Ishikawa (cell line): ENCODE results near the gene NRCAM.

ENCODE experiments used
- CEBPB ChIP-seq: IDR thresholded peaks from 2 replicates; pipeline ENCODE4 v1.6.1; 2012
- CREB1 ChIP-seq: IDR thresholded peaks from 2 replicates; pipeline ENCODE4 v1.6.1; 2012; ENCODE audit warnings: low read depth
- EGR1 ChIP-seq: IDR thresholded peaks from 2 replicates; pipeline ENCODE4 v1.6.1; 2012
- EP300 ChIP-seq: IDR thresholded peaks from 2 replicates; pipeline ENCODE4 v1.6.1; 2012; ENCODE audit warnings: borderline replicate concordance
- FOXM1 ChIP-seq: IDR thresholded peaks from 2 replicates; pipeline ENCODE4 v1.6.1; 2012; ENCODE audit warnings: low read depth, borderline replicate concordance
- NFIC ChIP-seq: IDR thresholded peaks from 2 replicates; pipeline ENCODE4 v1.6.1; 2012
- RAD21 ChIP-seq: IDR thresholded peaks from 2 replicates; pipeline ENCODE4 v1.6.1; 2012; ENCODE audit warnings: low read depth
- REST ChIP-seq: IDR thresholded peaks from 2 replicates; pipeline ENCODE4 v1.6.1; 2012; ENCODE audit warnings: low read depth, mild to moderate bottlenecking
- TAF1 ChIP-seq: IDR thresholded peaks from 2 replicates; pipeline ENCODE4 v1.6.1; 2012; ENCODE audit warnings: low read depth, mild to moderate bottlenecking
- TCF12 ChIP-seq: IDR thresholded peaks from 2 replicates; pipeline ENCODE4 v1.6.1; 2012; ENCODE audit warnings: low read depth
- TEAD4 ChIP-seq: IDR thresholded peaks from 2 replicates; pipeline ENCODE4 v1.6.1; 2012
- USF1 ChIP-seq: IDR thresholded peaks from 2 replicates; pipeline ENCODE4 v1.6.1; 2012
- YY1 ChIP-seq: IDR thresholded peaks from 2 replicates; pipeline ENCODE4 v1.6.1; 2012; ENCODE audit warnings: low read depth
- ZBTB7A ChIP-seq: IDR thresholded peaks from 2 replicates; pipeline ENCODE4 v1.6.1; 2012; ENCODE audit warnings: low read depth
- TF ChIP-seq, protein P1 (sequence below): IDR thresholded peaks from 2 replicates; pipeline ENCODE4 v1.6.1; 2012

The NRCAM gene

GRCh38 chr7:108291152-108291508 is 165.1 kb downstream of the NRCAM start:
- no peak for TF ChIP-seq NFIC
- TF ChIP-seq USF1: no peak
- no peak for TF ChIP-seq YY1
- TF ChIP-seq CEBPB: no peak
- TF ChIP-seq CREB1: no peak
- no peak for TF ChIP-seq RAD21
- TF ChIP-seq, protein P1, sequence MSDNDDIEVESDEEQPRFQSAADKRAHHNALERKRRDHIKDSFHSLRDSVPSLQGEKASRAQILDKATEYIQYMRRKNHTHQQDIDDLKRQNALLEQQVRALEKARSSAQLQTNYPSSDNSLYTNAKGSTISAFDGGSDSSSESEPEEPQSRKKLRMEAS: no peak
- TF ChIP-seq ZBTB7A: no peak
- no peak for TF ChIP-seq FOXM1
- TF ChIP-seq EP300: no peak
- no peak for TF ChIP-seq EGR1
- TF ChIP-seq TCF12: no peak
- TF ChIP-seq TEAD4: no peak
- TF ChIP-seq TAF1: no peak
- TF ChIP-seq REST: no peak

DNA sequence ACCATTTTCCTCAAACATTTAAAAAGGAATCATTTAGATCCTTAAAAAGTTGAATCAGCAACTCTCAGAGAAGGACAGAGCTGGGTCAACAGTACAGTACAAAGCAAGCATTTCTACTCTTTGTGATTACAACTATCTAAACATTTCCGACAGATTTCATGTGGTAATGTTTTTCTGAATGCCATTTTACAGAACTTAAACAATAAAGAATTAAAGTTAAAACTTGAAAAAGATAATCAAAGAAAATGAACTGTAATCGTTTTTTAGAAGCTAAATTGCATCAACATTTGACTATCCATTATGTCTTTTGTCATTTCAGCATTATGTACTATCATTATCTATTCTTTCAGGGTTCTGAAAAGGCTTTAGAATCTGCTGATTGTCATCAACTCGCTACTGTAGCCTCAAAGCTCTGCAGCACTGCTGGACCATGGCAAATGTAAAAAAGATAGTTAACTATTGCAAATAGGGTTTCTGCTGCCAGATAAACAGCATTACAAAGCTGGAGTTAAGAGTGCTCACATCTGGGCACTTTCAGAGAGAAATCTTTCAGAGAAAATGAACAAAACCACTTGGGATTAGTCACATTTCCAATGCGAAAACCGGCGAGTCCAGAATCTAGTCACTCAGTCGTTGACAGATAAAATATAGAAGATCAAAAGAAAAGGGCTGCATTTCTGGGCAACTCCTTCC is 165.6 kb downstream of the NRCAM start:
- TF ChIP-seq USF1: no peak
- no peak for TF ChIP-seq CREB1
- TF ChIP-seq EP300: no peak
- TF ChIP-seq CEBPB: no peak
- TF ChIP-seq EGR1: no peak

- no peak for TF ChIP-seq NFIC
- TF ChIP-seq CREB1: no peak
- TF ChIP-seq FOXM1: no peak
- no peak for TF ChIP-seq TAF1
- no peak for TF ChIP-seq TEAD4
- TF ChIP-seq EP300: no peak
- TF ChIP-seq EGR1: no peak
- no peak for TF ChIP-seq RAD21
- TF ChIP-seq ZBTB7A: no peak
Measured at GRCh38 chr7:108289852-108290251, 166.4 kb downstream of the NRCAM start.

DNA sequence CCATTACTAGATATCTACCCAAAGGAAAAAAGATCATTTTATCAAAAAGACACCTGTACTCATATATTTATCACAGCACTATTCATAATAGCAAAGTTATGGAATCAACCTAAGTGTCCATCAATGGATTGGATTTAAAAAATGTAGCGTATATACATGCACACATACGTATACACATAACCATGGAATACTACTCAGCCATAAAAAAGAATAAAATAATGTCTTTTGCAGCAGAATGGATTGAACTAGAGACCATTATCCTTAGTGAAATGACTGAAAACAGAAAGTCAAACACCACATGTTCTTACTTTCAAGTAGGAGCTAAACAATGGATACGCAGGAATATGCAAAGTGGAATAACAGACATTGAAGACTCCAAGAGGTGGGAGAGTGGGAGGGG is 168.4 kb downstream of the NRCAM start:
- TF ChIP-seq TEAD4: no peak
- TF ChIP-seq REST: no peak
- no peak for TF ChIP-seq TAF1
- no peak for TF ChIP-seq EP300
- no peak for TF ChIP-seq USF1
- TF ChIP-seq FOXM1: no peak
- TF ChIP-seq EGR1: no peak
- TF ChIP-seq CEBPB: no peak
- no peak for TF ChIP-seq NFIC
- TF ChIP-seq YY1: no peak
- no peak for TF ChIP-seq RAD21

- TF ChIP-seq CREB1 (no peak), EP300 (no peak), USF1 (no peak), CEBPB (no peak), TCF12 (no peak), FOXM1 (no peak), RAD21 (no peak), EGR1 (no peak), TAF1 (no peak), ZBTB7A (no peak), TEAD4 (no peak), YY1 (no peak), REST (no peak), NFIC (no peak)
- TF ChIP-seq, protein P1: no peak
Measured at GRCh38 chr7:108286290-108286904, 169.8 kb downstream of the NRCAM start.
